Erythroblast (primary cell): ENCODE results near the gene CPAMD8.

Source experiments
- GATA1 ChIP-seq: IDR thresholded peaks from 2 replicates; pipeline ENCODE4 v1.6.1; 2011; ENCODE audit warnings: low read depth, mild to moderate bottlenecking, control low read depth, low read length, moderate library complexity
- POLR2A ChIP-seq: IDR thresholded peaks from 2 replicates; pipeline ENCODE4 v1.6.1; 2011; ENCODE audit warnings: mild to moderate bottlenecking, low read length

DNA sequence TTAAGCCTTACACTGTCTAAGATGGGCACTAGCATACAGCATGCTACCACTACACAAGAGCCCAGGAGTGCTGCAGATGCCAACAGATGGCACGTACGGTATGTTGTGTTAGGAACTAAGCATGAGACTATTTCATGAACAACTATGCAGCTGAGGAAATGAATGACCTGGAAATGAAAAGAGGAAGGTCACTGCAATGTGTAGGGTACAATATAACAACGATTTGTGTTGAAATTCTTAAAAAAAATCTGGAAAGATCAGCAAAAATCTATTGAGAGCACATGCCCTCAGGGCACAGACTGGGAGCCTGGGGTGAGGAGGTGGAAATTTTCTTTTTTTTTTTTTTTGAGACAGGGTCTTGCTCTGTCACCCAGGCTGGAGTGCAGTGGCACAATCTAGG is 34.2 kb upstream of the CPAMD8 start:
- TF ChIP-seq POLR2A (no peak), GATA1 (no peak)
